AG20443 (cell line): Measurements from ENCODE around the gene NFKB2.

Experiments
- DNase-seq: peaks from one replicate; pipeline ENCODE4 v3.0.0; 2012; ENCODE audit warnings: low spot score, mixed read lengths

Gene NFKB2

DNA sequence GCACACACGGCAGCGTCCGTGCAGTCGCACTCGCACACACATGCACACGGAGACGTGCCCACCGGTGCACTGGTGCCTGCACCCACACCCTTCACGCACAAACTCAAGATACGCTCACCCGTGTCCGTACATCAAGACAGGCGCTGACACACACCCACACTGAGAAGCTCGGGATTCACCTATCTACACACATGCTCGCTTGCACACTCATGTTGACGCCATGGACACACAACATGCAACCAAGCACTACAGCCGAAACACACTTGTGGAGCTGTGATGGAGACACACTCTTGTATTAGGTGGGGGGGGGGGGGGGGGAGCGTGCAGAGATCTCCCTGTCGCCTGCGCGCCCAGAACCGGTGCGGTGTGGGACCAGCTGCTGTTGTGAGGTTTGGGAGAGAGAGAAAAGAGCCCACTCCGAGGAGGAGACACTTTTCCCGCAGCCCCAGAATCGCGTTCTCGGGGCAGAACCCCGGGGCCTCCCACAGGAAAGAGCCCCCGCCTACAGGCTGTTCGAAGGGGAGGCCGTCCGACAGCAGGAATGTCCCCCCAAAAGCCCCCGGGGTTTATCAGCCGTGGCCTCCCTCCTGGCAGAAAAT lies 605 bp upstream of the NFKB2 start:
- DNase-seq = peak; percentile 37

DNA sequence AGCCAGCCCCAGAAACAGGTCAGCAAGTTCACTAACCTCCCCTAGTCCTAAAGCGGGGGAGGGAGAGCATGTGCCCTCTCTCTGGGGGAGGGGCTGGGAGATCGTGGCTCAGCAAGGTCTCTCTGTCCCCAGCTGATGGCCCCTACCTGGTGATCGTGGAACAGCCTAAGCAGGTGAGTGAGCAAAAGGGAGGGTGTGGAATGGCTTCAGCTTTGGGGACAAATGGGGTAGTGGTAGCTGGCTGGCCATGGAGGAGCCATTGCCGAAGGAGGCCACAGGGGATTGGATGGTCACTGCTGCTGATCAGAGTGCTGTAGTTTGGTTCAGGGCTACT lies 779 bp downstream of the NFKB2 start:
- DNase-seq = no peak

DNA sequence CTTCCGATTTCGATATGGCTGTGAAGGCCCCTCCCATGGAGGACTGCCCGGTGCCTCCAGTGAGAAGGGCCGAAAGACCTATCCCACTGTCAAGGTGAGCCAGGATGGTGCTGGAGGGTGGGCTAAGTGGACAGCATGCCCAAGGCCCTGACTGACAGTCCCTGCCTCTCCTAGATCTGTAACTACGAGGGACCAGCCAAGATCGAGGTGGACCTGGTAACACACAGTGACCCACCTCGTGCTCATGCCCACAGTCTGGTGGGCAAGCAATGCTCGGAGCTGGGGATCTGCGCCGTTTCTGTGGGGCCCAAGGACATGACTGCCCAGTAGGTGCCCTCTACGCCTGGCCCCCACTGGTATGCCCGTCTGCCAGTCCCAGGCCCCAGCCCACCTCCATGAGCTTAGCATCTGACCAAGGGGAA lies 1.2 kb downstream of the NFKB2 start:
- DNase-seq = no peak

DNA sequence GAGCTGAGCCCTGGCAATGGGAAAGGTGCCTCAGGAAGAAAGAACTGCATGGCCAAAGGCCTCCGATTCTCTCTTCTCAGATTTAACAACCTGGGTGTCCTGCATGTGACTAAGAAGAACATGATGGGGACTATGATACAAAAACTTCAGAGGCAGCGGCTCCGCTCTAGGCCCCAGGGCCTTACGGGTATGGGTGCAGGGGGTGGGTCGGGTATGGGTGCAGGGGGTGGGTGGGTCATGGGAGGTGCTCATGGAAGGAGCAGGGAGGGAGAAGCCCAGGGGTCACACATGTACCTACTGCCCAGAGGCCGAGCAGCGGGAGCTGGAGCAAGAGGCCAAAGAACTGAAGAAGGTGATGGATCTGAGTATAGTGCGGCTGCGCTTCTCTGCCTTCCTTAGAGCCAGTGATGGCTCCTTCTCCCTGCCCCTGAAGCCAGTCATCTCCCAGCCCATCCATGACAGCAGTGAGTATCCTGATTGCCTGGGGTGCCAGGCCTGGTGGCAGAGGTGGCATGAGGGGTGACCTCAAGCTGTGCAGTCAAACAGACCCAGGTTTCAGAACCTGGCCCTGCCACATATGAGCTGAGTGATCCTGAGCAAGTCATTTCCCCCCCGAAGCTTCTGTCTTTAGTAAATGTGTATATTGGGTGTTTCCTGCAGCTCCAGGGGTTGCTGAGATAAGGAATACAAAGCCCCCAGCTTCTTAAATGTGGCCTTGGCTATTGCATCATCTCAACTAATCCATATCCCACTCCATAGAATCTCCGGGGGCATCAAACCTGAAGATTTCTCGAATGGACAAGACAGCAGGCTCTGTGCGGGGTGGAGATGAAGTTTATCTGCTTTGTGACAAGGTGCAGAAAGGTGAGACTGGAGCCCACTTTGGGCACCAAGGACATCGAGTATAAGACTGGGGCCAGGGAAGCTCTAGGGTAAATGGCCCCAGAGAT lies 2.0 kb downstream of the NFKB2 start:
- no peak for DNase-seq

DNA sequence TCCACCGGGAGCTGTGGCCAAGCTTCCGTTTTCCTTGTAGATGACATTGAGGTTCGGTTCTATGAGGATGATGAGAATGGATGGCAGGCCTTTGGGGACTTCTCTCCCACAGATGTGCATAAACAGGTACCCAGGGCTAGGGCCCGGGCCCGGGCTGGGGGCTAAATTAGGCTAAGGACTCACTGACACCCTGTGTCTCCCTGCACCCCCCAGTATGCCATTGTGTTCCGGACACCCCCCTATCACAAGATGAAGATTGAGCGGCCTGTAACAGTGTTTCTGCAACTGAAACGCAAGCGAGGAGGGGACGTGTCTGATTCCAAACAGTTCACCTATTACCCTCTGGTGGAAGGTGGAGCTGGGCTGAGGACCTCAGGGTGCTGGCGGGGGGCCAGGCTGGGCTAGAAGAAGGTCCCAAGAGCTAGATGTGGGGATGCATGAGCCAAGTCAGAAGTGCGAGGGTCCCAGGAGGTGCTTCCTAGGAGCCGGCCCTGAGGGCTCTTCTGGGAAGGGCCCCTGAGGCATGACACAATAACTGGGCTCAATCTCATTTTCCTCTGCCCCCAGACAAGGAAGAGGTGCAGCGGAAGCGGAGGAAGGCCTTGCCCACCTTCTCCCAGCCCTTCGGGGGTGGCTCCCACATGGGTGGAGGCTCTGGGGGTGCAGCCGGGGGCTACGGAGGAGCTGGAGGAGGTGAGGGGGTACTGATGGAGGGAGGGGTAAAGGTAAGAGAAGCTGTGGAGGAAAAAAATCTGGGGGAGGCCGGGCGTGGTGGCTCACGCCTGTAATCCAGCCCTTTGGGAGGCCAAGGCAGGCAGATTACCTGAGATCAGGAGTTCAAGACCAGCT lies 2.9 kb downstream of the NFKB2 start:
- DNase-seq = no peak

DNA sequence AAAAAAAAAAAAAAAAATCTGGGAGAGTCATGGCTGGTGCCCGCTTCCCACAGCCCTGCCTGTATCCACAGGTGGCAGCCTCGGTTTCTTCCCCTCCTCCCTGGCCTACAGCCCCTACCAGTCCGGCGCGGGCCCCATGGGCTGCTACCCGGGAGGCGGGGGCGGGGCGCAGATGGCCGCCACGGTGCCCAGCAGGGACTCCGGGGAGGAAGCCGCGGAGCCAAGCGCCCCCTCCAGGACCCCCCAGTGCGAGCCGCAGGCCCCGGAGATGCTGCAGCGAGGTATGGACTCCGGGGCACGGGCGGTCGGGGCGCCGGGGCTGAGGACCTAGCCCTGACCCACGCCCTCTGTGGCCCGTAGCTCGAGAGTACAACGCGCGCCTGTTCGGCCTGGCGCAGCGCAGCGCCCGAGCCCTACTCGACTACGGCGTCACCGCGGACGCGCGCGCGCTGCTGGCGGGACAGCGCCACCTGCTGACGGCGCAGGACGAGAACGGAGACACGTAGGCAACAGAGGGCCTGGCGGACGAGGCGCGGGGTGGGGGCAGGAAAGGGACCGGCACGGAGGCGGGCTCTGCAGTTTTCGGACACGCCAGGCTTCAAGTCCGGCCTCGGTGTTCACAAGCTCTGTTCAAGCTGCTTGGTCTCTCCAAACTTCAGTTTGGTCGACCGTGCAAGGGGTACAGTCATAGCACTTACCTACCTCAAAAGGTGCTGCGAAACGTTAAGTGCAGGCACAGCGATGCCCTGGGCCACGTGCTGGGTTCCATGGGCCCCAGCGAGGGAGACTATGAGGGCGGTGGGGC lies 3.9 kb downstream of the NFKB2 start:
- peak; percentile 92 for DNase-seq

DNA sequence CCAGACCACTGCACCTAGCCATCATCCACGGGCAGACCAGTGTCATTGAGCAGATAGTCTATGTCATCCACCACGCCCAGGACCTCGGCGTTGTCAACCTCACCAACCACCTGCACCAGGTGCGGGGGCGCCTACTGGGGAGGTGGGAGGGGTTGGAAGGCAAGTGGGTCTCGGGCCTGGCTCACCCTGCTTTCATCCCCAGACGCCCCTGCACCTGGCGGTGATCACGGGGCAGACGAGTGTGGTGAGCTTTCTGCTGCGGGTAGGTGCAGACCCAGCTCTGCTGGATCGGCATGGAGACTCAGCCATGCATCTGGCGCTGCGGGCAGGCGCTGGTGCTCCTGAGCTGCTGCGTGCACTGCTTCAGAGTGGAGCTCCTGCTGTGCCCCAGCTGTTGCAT lies 4.6 kb downstream of the NFKB2 start:
- DNase-seq = no peak

DNA sequence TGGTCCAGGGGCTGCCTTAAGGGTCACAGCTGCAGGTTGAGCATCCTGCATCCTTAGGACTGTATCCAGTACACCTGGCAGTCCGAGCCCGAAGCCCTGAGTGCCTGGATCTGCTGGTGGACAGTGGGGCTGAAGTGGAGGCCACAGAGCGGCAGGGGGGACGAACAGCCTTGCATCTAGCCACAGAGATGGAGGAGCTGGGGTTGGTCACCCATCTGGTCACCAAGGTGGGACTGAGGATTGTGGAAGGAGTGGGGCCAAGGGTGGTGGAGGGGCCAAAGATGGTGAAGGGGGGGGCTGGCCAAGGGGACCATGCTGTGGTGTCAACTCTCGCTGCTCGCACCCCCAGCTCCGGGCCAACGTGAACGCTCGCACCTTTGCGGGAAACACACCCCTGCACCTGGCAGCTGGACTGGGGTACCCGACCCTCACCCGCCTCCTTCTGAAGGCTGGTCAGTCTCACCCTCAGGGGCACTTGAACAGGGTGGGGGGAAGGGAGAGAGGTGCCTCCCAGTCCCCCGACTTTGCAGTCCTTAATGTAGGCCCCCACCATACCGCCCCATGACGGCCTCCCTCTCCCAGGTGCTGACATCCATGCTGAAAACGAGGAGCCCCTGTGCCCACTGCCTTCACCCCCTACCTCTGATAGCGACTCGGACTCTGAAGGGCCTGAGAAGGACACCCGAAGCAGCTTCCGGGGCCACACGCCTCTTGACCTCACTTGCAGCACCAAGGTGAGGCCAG lies 5.3 kb downstream of the NFKB2 start:
- DNase-seq = no peak

DNA sequence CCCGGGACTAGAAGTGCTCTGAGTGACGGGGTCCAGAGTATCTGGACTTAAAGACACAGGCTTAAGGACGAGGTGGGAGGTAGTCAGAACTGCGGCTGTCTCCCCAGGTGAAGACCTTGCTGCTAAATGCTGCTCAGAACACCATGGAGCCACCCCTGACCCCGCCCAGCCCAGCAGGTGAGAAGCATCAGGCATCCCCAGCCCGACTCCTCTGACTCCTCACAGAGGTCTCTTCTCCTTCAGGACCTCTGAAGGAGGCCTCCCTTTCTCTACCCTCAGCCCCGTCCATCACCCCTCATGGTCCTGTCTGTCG lies 5.8 kb downstream of the NFKB2 start:
- DNase-seq = no peak

DNA sequence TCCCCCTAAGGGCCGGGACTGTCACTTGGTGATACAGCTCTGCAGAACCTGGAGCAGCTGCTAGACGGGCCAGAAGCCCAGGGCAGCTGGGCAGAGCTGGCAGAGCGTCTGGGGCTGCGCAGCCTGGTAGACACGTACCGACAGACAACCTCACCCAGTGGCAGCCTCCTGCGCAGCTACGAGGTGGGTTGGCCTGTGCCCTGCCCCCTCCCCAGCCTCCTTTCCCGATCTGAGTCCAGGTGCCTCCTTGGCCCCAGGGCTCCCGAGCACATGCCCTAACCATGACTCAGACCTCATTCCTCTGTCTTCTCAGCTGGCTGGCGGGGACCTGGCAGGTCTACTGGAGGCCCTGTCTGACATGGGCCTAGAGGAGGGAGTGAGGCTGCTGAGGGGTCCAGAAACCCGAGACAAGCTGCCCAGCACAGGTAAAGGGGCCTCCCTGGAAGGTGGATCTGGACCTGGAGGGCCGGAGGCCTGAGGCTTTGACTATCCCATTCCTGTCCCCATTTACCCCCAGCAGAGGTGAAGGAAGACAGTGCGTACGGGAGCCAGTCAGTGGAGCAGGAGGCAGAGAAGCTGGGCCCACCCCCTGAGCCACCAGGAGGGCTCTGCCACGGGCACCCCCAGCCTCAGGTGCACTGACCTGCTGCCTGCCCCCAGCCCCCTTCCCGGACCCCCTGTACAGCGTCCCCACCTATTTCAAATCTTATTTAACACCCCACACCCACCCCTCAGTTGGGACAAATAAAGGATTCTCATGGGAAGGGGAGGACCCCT lies 6.4 kb downstream of the NFKB2 start:
- no peak for DNase-seq

DNA sequence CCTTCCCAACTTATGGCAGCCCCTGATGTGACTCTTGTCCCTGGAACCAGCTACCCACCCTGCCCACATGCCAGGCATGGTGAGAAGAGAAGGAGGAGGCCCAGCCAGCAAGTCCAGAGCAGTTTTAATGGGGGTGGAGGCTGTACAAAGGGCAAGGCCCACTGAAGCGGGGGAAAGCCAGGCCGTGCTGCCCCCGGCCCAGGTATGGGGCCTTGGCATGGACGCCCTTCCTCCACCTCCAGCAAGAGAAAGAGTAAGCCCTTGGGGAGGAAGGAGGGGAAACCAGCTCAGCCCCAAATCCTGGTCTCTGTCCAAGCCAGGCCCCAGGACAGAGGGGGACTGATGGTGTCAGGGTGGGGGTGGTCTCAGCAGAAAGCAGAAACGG lies 7.0 kb downstream of the NFKB2 start:
- DNase-seq = no peak

DNA sequence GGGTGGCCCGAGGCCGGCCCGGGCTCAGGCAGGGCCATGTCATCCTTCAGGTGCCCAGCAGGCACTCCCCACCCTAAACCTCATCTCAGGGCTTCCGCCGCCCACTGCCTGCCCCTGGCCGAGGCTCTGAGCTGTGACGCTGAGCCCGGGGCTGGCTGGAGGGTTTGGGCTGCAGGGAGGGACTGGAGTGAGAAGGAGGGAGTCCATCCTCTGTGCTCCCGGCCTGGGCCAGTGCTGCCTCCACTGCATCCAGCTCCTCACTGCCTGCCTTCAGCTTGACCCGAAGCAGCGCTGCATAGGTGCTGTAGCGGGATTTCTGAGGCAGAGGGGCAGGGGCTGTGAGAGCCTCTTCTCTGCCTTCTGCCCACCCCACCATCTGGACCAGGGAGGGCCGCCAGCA lies 7.6 kb downstream of the NFKB2 start:
- no peak for DNase-seq

DNA sequence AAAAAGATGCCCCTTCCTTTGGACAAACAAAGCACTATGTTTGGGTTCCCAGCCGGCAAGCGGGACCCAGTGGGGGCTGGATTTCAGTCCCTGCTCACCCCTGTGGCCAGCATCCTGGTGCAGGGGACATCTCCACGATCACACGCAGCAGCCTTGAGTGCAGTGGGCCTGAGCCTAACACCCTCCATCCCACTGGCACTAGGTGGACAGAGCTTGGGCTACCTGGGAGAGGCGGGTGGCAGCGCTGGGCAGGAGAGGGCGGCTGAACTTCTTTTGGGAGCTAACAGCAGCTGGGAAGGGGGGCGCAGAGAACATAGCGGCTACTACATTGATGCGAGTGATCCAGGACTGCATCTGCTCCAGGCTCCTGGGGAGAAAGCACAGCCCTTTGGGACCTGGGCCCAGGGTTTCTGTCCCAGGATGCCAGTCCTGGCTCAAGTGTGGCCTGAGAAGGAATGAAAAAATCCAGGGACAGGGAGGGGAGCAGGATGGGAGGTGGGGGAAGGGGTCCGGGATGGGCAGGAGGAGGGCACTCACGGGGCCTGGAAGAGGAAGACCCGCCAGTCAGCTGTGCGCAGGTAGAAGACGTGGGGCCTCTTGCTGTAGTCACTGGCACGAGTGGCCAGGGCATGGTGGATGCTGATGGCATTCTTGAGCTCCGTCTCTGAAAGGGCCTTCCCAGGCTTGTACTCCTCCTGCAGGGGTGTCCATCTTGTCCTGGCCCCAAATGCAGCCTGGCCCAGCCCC lies 9.0 kb downstream of the NFKB2 start:
- no peak for DNase-seq

DNA sequence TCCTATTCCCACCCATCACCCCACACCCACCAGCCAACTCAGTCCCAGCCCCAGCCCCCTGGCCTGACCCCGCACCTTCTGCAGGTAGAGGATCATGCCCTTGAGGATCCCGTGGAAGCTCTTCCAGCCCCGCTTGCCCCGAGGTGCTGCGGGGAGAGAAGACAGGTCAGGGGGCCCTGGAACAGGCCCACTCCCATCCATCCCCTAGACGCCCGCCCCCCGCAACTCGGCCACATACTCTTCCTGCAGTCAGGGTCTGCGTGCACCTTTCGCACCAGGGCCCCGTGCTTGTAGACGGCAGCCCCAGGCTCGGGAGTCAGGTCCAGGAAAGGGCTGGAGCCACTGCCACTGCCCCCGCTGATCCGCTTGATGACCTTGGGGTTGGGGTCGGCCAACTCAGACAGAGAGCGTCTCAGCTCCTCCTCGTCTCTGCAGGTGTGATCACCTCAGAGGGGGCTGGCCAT lies 9.6 kb downstream of the NFKB2 start:
- no peak for DNase-seq

DNA sequence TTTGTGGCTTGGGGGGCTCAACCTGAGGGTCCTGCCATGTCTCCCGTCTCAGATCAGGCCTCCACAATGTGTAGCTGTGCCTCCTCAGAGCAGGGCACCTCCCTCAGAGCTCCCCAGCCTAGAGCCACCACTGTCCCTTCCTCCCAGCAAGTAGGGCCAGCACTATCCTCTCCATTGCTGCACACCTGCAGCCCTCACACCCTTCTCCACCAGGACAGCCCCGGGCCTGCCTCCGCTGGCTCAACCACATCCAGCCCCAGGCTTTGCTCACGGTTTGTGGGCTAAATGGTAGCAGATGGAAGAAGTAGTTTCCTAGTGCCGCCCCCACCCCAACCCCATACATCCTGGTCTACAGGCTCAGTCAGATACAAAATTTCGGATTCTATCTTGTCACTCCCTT lies 10.1 kb downstream of the NFKB2 start:
- no peak for DNase-seq

DNA sequence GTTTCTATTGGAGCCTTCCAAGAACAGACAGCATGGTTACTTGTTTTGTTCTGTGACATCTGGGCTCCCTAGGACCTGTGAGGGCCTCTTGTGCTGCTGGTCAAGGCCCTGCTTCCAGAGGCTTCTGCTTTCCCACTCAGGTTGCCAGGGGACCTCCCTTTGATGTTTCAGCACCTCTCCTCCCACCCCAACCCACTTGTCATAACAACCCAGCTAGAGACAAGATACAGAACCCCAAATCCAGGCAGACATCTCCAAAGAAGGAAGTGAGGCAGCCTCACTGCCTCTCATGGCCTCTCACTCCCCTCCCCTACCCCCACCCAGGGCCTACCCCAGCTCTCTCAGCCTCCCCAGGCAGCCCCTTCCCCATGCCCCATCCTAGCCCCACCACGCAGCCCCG lies 11.3 kb downstream of the NFKB2 start:
- DNase-seq = no peak

DNA sequence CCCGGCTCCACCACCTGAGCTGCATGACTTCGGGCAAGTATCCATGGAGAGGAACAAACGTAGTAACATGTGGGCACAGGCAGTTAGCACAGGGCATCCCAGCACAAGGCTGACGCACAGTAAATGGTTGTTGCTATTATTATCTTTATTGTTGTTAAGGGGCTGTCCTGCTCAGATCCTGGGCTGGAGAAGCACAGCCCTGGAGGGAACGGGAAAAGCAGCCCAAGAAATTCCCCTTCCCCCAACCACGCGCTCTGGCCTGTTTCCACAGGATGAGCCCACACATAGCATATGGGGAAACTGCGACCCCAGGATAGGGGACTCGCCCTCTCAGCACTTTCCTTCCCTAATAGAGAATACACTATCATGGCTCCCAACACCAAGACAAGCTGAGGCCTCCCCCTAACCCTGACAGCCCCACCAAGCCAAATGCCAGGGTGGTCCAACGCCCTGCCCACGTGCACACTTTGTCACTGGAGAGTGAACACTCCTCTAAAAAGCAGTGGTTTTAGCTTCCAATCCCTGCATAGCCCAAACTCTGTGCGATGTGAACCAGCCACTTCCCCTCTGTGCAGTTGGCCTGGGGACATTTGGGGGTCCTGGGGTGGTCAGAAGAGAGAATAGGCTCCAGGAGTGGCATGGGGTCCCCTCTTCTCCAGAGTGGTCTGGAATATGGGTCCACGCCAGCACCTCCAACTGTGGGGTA lies 12.1 kb downstream of the NFKB2 start:
- DNase-seq = no peak

DNA sequence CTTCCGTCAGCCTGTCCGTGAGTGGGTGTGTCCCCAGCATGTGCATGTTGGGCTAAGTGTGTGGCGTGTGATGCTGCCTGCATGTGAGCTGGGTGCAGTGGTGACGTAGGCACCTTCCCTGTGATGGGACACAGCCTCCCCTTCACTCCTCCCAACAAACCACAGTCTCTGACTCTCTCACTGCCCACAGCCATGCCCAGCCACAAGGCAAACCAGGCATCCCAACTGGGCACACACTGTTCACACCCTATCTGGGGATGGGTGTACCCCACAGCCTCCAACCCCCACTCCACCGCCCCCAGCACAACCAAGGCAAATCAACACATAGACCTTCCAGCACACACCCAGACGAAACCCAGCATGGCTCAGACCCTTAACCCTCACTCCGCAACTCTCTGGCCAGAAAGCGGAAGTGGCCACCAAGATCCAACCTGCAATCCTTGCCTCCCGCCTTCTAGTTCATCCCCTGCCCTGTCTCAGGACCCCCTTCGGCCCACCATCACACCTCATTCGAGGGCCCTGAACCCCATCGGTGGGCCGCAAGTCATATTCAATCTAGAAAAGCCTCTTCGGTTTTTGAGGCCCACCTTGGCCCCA lies 12.7 kb downstream of the NFKB2 start:
- DNase-seq = no peak
